Sigmoid colon (tissue), 7 donors: Measurements from ENCODE around the gene CYB561. TPM values are rescaled to one million over a fixed set of nuclear protein-coding genes. Genes with fewer than 3 reads are reported as not detected.

ENCODE experiments used
- DNase-seq: peaks from one replicate; pipeline ENCODE4 v3.0.0-alpha.2; 2019
- H3K27ac ChIP-seq, 4 donors: fragments of 200-600 bp; sonication (generic); one replicate each; pipeline ENCODE4 v1.5.1; 2016 to 2019; ENCODE audit warnings: mild to moderate bottlenecking in 1 of 4
- H3K27me3 ChIP-seq, 3 donors: fragments of 200-600 bp; sonication (generic); one replicate each; pipeline ENCODE4 v1.5.1; 2019; ENCODE audit warnings: mild to moderate bottlenecking in 1 of 3
- H3K36me3 ChIP-seq, 4 donors: fragments of 200-600 bp; sonication (generic); one replicate each; pipeline ENCODE4 v1.5.1; 2016 to 2019
- H3K4me1 ChIP-seq, 4 donors: fragments of 200-600 bp; sonication (generic); one replicate each; pipeline ENCODE4 v1.5.1; 2017 to 2019
- H3K4me3 ChIP-seq, 4 donors: fragments of 200-600 bp; sonication (generic); one replicate each; pipeline ENCODE4 v1.5.1; 2017 to 2019; ENCODE audit warnings: mild to moderate bottlenecking in 2 of 4, moderate library complexity in 1 of 4
- H3K9me3 ChIP-seq, 4 donors: fragments of 200-600 bp in 3 of 4; sonication (generic) in 3 of 4; one replicate each; pipeline versions ENCODE4 v1.5.1 to v1.6.1; 2013 to 2019
- CTCF ChIP-seq, 4 experiments: fragments of 450-650 bp in 3 of 4; fragments of 200-600 bp in 1 of 4; IDR thresholded peaks; one replicate each; pipeline ENCODE4 v1.5.1; 2016 to 2019; ENCODE audit warnings: antibody characterized with exemption in 4 of 4, mild to moderate bottlenecking in 3 of 4, moderate library complexity in 2 of 4
- EP300 ChIP-seq, 4 donors: sonication (generic); formaldehyde crosslinking; IDR thresholded peaks; one replicate each; pipeline ENCODE4 v1.6.1; 2017; ENCODE audit warnings: antibody characterized with exemption in 4 of 4
- POLR2A ChIP-seq, 2 donors: fragments of 450-650 bp; IDR thresholded peaks; one replicate each; pipeline ENCODE4 v1.6.1; 2016; ENCODE audit warnings: antibody characterized with exemption in 2 of 2, mild to moderate bottlenecking in 2 of 2, moderate library complexity in 2 of 2
- POLR2AphosphoS5 ChIP-seq, 4 donors: sonication (generic); formaldehyde crosslinking; IDR thresholded peaks; one replicate each; pipeline ENCODE4 v1.6.1; 2017; ENCODE audit warnings: antibody characterized with exemption in 4 of 4
- WGBS, 2 donors: extraction: QIAGEN DNeasy Blood & Tissue Kit; methylation state at CpG; one replicate each; pipeline ENCODE4 v1.1.7; 2013; 5-methylcytosine and 5-hydroxymethylcytosine counted together
- intact Hi-C: fragments of 100-400 bp; cut with DNase I; formaldehyde crosslinking; loops from one replicate; pipeline ENCODE4 v1.15.1; 2023
- polyA plus RNA-seq, 3 donors: library from polyadenylated mRNA; stranded (reverse); fragments of 200-250 nt; gene quantifications; one replicate each; pipeline ENCODE4 v1.2.3, GENCODE V29; 2013
- total RNA-seq, 4 donors: library from RNA; depleted of rRNA; stranded (reverse); fragments of >200 nt; gene quantifications; one replicate each; pipeline ENCODE4 v1.1.0, GENCODE V29; 2016
- donor health status: healthy with polysubstance abuse.
- donor health status: Bipolar disorder and iron deficiency.
- donor health status: healthy.

CYB561 gene
- total and polyA plus RNA-seq, 7 donors = 6.3 to 59.2 (median 10.3) TPM

DNA sequence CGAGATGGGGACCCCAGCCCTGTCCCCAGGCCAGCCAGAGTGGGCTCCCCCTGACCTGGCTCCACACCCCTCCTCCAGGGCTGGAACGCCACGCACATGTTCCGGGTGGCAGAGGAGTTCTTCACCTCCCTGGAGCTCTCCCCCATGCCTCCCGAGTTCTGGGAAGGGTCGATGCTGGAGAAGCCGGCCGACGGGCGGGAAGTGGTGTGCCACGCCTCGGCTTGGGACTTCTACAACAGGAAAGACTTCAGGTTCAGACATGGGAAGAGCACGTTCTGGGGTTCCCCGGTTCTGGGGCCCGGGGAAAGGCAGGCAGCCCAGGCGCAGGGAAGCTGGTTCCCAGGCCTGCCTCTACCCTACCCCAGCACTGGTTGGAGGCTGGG lies 35.4 kb upstream of the CYB561 start:
- intact Hi-C loops = no loop called here
- peaks cover 0 to 21% (median 18%) of the 10 kb centered on the region in 4 donors for H3K4me1 ChIP-seq
- H3K4me3 ChIP-seq = no peak overlapping the region
- TF ChIP-seq POLR2A (IDR thresholded peaks at IDR 0.05) (no peak), EP300 (IDR thresholded peaks at IDR 0.05) (no peak), POLR2AphosphoS5 (IDR thresholded peaks at IDR 0.05) (no peak), CTCF (IDR thresholded peaks at IDR 0.05) (no peak)
- no peak for DNase-seq
- no peaks in the 10 kb centered on the region for H3K9me3 ChIP-seq
- H3K27ac ChIP-seq = no peak overlapping the region
- WGBS, 2 donors = 92 to 94% methylated on average over 16 of the region's 16 CpGs
- no peaks in the 10 kb centered on the region for H3K36me3 ChIP-seq
- peaks cover 22 to 54% (median 33%) of the 10 kb centered on the region in 3 donors for H3K27me3 ChIP-seq

DNA sequence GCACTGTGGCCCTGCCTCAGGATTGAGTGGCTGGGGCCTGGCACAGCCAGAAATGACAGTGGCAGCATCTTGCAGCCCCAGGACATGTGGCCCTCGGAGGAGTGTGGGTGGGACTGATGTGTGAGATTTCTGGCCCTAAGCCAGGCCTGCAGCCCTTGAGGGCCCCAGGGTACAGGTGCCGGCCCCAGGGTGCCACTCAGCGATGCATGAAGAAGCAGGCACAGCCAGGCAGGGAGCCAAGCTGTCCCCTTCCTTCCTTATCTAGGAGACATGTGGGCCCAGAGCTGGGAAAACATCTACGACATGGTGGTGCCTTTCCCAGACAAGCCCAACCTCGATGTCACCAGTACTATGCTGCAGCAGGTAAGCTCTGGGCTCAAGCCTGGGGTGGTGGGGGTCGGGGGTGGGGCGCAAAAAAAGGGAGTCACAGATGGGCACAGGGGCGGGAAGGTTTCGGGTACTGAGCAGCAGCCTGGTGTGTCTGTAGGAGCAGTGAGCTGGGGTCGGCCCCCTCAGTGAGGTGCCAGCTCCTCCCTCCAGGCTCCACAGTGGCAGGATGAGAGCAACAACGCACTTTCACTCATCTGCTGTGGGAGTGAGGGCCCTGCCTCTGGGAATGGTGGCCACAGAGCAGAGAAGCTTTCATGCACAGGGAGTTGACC lies 34.9 kb upstream of the CYB561 start:
- no peak for DNase-seq
- intact Hi-C loops = no loop called here

GRCh38 chr17:63480192-63480784 lies 34.2 kb upstream of the CYB561 start:
- Histone ChIP-seq H3K27me3 (peaks cover 22 to 61% (median 36%) of the 10 kb centered on the region in 3 donors), H3K4me3 (no peak overlapping the region), H3K4me1 (peaks cover 0 to 25% (median 21%) of the 10 kb centered on the region in 4 donors), H3K9me3 (no peaks in the 10 kb centered on the region), H3K36me3 (no peaks in the 10 kb centered on the region), H3K27ac (no peak overlapping the region)
- intact Hi-C loops = no loop called here
- WGBS, 2 donors = 92 to 93% methylated on average over 21 of the region's 21 CpGs
- TF ChIP-seq POLR2A (IDR thresholded peaks at IDR 0.05) = no peak
- no peak for TF ChIP-seq CTCF (IDR thresholded peaks at IDR 0.05)
- TF ChIP-seq POLR2AphosphoS5 (IDR thresholded peaks at IDR 0.05) = no peak
- no peak for TF ChIP-seq EP300 (IDR thresholded peaks at IDR 0.05)
- DNase-seq = no peak

More for the DNA sequence above, 34.9 kb upstream of the CYB561 start:
- 81 to 84% methylated on average over 11 of the region's 11 CpGs for WGBS, 2 donors
- H3K27ac ChIP-seq = no peak overlapping the region
- no peaks in the 10 kb centered on the region for H3K9me3 ChIP-seq
- TF ChIP-seq EP300 (IDR thresholded peaks at IDR 0.05) = no peak
- no peak for TF ChIP-seq POLR2A (IDR thresholded peaks at IDR 0.05)
- no peak for TF ChIP-seq POLR2AphosphoS5 (IDR thresholded peaks at IDR 0.05)
- TF ChIP-seq CTCF (IDR thresholded peaks at IDR 0.05) = no peak
- H3K4me1 ChIP-seq = peaks cover 0 to 25% (median 21%) of the 10 kb centered on the region in 4 donors
- no peak overlapping the region for H3K4me3 ChIP-seq
- H3K36me3 ChIP-seq = no peaks in the 10 kb centered on the region
- H3K27me3 ChIP-seq = peaks cover 22 to 60% (median 36%) of the 10 kb centered on the region in 3 donors

GRCh38 chr17:63479495-63480184 lies 33.5 kb upstream of the CYB561 start:
- H3K36me3 ChIP-seq = no peaks in the 10 kb centered on the region
- H3K4me1 ChIP-seq = peaks cover 0 to 25% (median 21%) of the 10 kb centered on the region in 4 donors
- 80 to 82% methylated on average over 17 of the region's 17 CpGs for WGBS, 2 donors
- peaks cover 22 to 61% (median 36%) of the 10 kb centered on the region in 3 donors for H3K27me3 ChIP-seq
- no peak overlapping the region for H3K27ac ChIP-seq
- no peak overlapping the region for H3K4me3 ChIP-seq
- intact Hi-C loops = loop anchor here (5.0 kb wide), 1 partner anchor 52 kb away; no protein-coding TSS in a partner anchor
- no peak for DNase-seq
- TF ChIP-seq EP300 (IDR thresholded peaks at IDR 0.05) (no peak), POLR2A (IDR thresholded peaks at IDR 0.05) (no peak), POLR2AphosphoS5 (IDR thresholded peaks at IDR 0.05) (no peak), CTCF (IDR thresholded peaks at IDR 0.05) (no peak)
- H3K9me3 ChIP-seq = no peaks in the 10 kb centered on the region
